B cell (primary cell): Measurements from ENCODE around the gene NUCB1. TPM values are rescaled to one million over a fixed set of nuclear protein-coding genes. Genes with fewer than 3 reads are reported as not detected.

Source experiments
- ATAC-seq: fragments of 200-7000 bp; cut with Tn5 transposase; one replicate; pipeline ENCODE4 v1.10.0; 2021; ENCODE audit warnings: low read depth, mild to moderate bottlenecking, moderate number of reproducible peaks, moderate library complexity
- CTCF ChIA-PET: fragments of 350-600 bp; sonication (Branson Sonifier 250); formaldehyde crosslinking; loops from one replicate; lab custom pipeline; 2021; ENCODE audit warnings: antibody characterized with exemption, inconsistent platforms; lab: Charles Lee
- POLR2A ChIA-PET: fragments of 350-600 bp; sonication (Branson Sonifier 250); formaldehyde crosslinking; loops from one replicate; lab custom pipeline; 2021; ENCODE audit warnings: antibody characterized with exemption; lab: Charles Lee
- DNase-seq: peaks from one replicate; pipeline ENCODE4 v3.0.0; 2013
- H2AFZ ChIP-seq: 2 replicates; pipeline ENCODE4 v1.6.1; 2012; ENCODE audit warnings: mild to moderate bottlenecking, low read depth, low read length; ENCODE audit not compliant: insufficient read depth, poor library complexity, severe bottlenecking
- H3K27ac ChIP-seq, 2 donors: 1 replicate in 1 of 2; 2 replicates in 1 of 2; pipeline ENCODE4 v1.5.1; 2012 to 2013; ENCODE audit warnings: low read length in 2 of 2, mild to moderate bottlenecking in 2 of 2, moderate library complexity in 1 of 2
- H3K27me3 ChIP-seq, 4 experiments: fragments of 200-600 bp in 1 of 4; sonication (generic) in 1 of 4; replicated peaks in 1 of 4; 1 replicate in 2 of 4; 2 replicates in 2 of 4; pipeline versions ENCODE4 v1.6.1 to v1.7.0; 2013 to 2016; ENCODE audit warnings: low read length in 3 of 4, mild to moderate bottlenecking in 2 of 4, mixed read lengths in 1 of 4, moderate library complexity in 1 of 4; ENCODE audit not compliant: insufficient read depth in 4 of 4, control insufficient read depth in 3 of 4; ENCODE audit errors: control extremely low read depth in 1 of 4
- H3K36me3 ChIP-seq, 2 experiments: replicated peaks in 1 of 2; 1 replicate in 1 of 2; 2 replicates in 1 of 2; pipeline versions ENCODE4 v1.6.1 to v1.7.1; 2013; ENCODE audit warnings: low read length in 1 of 2; ENCODE audit not compliant: insufficient read depth in 2 of 2, control insufficient read depth in 1 of 2; ENCODE audit errors: control extremely low read depth in 1 of 2, extremely low read depth in 1 of 2
- H3K4me1 ChIP-seq, 2 donors: fragments of 200-600 bp in 1 of 2; sonication (generic) in 1 of 2; 1 replicate in 1 of 2; 2 replicates in 1 of 2; pipeline versions ENCODE4 v1.5.1 to v1.6.1; 2013 to 2017; ENCODE audit warnings: low read length in 2 of 2; ENCODE audit not compliant: control insufficient read depth in 2 of 2, insufficient read depth in 2 of 2
- H3K4me2 ChIP-seq: replicated peaks from 2 replicates; pipeline ENCODE3; 2012; ENCODE audit warnings: mild to moderate bottlenecking, low read depth, low read length; ENCODE audit not compliant: poor library complexity, severe bottlenecking
- H3K4me3 ChIP-seq, 5 experiments: fragments of 200-600 bp in 1 of 5; sonication (generic) in 1 of 5; 1 replicate in 3 of 5; 2 replicates in 2 of 5; pipeline versions ENCODE4 v1.5.1 to v1.7.0; 2011 to 2016; ENCODE audit warnings: low read length in 4 of 5, mild to moderate bottlenecking in 4 of 5, low read depth in 2 of 5, control low read depth in 1 of 5, moderate library complexity in 1 of 5; ENCODE audit not compliant: insufficient read depth in 1 of 5; ENCODE audit errors: control extremely low read depth in 1 of 5, extremely low read depth in 1 of 5
- H3K79me2 ChIP-seq: fragments of 200-600 bp; sonication (generic); one replicate; pipeline ENCODE4 v1.6.0; 2016; ENCODE audit warnings: low read length; ENCODE audit not compliant: control insufficient read depth, insufficient read depth
- H3K9ac ChIP-seq: fragments of 200-600 bp; sonication (generic); 2 replicates; pipeline ENCODE4 v1.6.1; 2017; ENCODE audit warnings: mild to moderate bottlenecking, low read length, moderate library complexity
- H3K9me3 ChIP-seq, 3 donors: one replicate each; pipeline versions ENCODE4 v1.6.1 to v1.7.1; 2013; ENCODE audit warnings: low read length in 2 of 3; ENCODE audit not compliant: control insufficient read depth in 2 of 3, insufficient read depth in 1 of 3; ENCODE audit errors: control extremely low read depth in 1 of 3
- H4K20me1 ChIP-seq: 2 replicates; pipeline ENCODE4 v1.6.0; 2012; ENCODE audit warnings: mild to moderate bottlenecking, low read length; ENCODE audit not compliant: insufficient read depth, control insufficient read depth, poor library complexity, severe bottlenecking
- H3K27ac Mint-ChIP-seq: one replicate; pipeline ENCODE4 v1.8.0; 2021; ENCODE audit warnings: mixed read lengths
- H3K27me3 Mint-ChIP-seq: one replicate; pipeline ENCODE4 v1.8.0; 2021; ENCODE audit warnings: mixed read lengths
- H3K4me1 Mint-ChIP-seq: one replicate; pipeline ENCODE4 v1.8.0; 2021; ENCODE audit warnings: mixed read lengths
- H3K4me3 Mint-ChIP-seq: one replicate; pipeline ENCODE4 v1.8.0; 2021; ENCODE audit warnings: mixed read lengths
- H3K9me3 Mint-ChIP-seq: one replicate; pipeline ENCODE4 v1.8.0; 2022; ENCODE audit warnings: mixed read lengths; ENCODE audit not compliant: insufficient read depth
- CTCF ChIP-seq: fragments of 200-600 bp; IDR thresholded peaks from one replicate; pipeline ENCODE4 v1.8.0; 2022; ENCODE audit warnings: antibody characterized with exemption, mild to moderate bottlenecking
- EZH2 ChIP-seq: IDR thresholded peaks from 2 replicates; pipeline ENCODE4 v1.6.1; 2012; ENCODE audit warnings: borderline replicate concordance, low read depth, mild to moderate bottlenecking, moderate library complexity, low read length; ENCODE audit not compliant: insufficient read depth, poor library complexity, severe bottlenecking
- WGBS: methylation state at CpG from one replicate; pipeline ENCODE4 v1.1.5; 2013; ENCODE audit warnings: missing lambda C conversion rate; ENCODE audit not compliant: insufficient coverage; 5-methylcytosine and 5-hydroxymethylcytosine counted together
- intact Hi-C: fragments of 100-400 bp; cut with micrococcal nuclease; formaldehyde crosslinking; loops from one replicate; pipeline ENCODE4 v1.10.0; 2022
- polyA plus RNA-seq: library from polyadenylated mRNA; depleted of rRNA; stranded (reverse); fragments of >200 nt; gene quantifications from 2 replicates; pipeline ENCODE4 v1.2.3, GENCODE V29; 2012
- total RNA-seq, 2 donors: library from RNA; stranded (reverse); fragments of 120-200 nt in 1 of 2; gene quantifications; 1 replicate in 1 of 2; 2 replicates in 1 of 2; pipeline versions ENCODE4 v1.2.3 to v1.2.4, GENCODE V29; 2013 to 2022

The NUCB1 gene
- total and polyA plus RNA-seq, 2 donors (not counting 1 experiment from before 2014, with no cell fraction given): 118 to 134 TPM

- Histone ChIP-seq H3K36me3 (no peaks in the 10 kb centered on the region), H3K27ac (no peak overlapping the region), H3K9ac (no peak overlapping the region), H3K79me2 (no peaks in the 10 kb centered on the region), H4K20me1 (no peaks in the 10 kb centered on the region), H3K4me2 (no peak overlapping the region), H3K4me1 (no peaks in the 10 kb centered on the region), H3K9me3 (peaks cover 0 to 19% (median 11%) of the 10 kb centered on the region in 3 donors), H2AFZ (no peak overlapping the region), H3K4me3 (no peak overlapping the region), H3K27me3 (no peaks in the 10 kb centered on the region)
- TF ChIP-seq EZH2 (no peak), CTCF (no peak)
- no peaks in the 10 kb centered on the region for H3K4me1 Mint-ChIP-seq
- ChIA-PET CTCF (no interaction called here), POLR2A (no interaction called here)
- peaks cover 9% of the 10 kb centered on the region for H3K9me3 Mint-ChIP-seq
- no peaks in the 10 kb centered on the region for H3K27me3 Mint-ChIP-seq
- H3K4me3 Mint-ChIP-seq: no peak overlapping the region
- DNase-seq: no peak
- WGBS: 99% methylated on average over 7 of the region's 9 CpGs
- ATAC-seq: no peak
- intact Hi-C loops: no loop called here
- H3K27ac Mint-ChIP-seq: no peak overlapping the region
Measured at GRCh38 chr19:48946463-48947257, 46.5 kb downstream of the NUCB1 start.

GRCh38 chr19:48947258-48947542 is 47.1 kb downstream of the NUCB1 start:
- no peaks in the 10 kb centered on the region for H3K27me3 ChIP-seq
- H3K9ac ChIP-seq: no peak overlapping the region
- H3K4me1 ChIP-seq: no peaks in the 10 kb centered on the region
- ATAC-seq (no peak), DNase-seq (no peak)
- no peak overlapping the region for H3K27ac Mint-ChIP-seq
- H3K4me3 ChIP-seq: no peak overlapping the region
- ChIA-PET CTCF (no interaction called here), POLR2A (no interaction called here)
- H3K4me2 ChIP-seq: no peak overlapping the region
- peaks cover 0 to 19% (median 11%) of the 10 kb centered on the region in 3 donors for H3K9me3 ChIP-seq
- H3K27ac ChIP-seq: no peak overlapping the region
- intact Hi-C loops: no loop called here
- H3K27me3 Mint-ChIP-seq: no peaks in the 10 kb centered on the region
- H4K20me1 ChIP-seq: no peaks in the 10 kb centered on the region
- no peaks in the 10 kb centered on the region for H3K79me2 ChIP-seq
- H3K9me3 Mint-ChIP-seq: peaks cover 9% of the 10 kb centered on the region
- no peak overlapping the region for H3K4me3 Mint-ChIP-seq
- 97% methylated on average over 3 of the region's 3 CpGs for WGBS
- no peak for TF ChIP-seq EZH2
- no peak for TF ChIP-seq CTCF
- no peak overlapping the region for H2AFZ ChIP-seq
- no peaks in the 10 kb centered on the region for H3K4me1 Mint-ChIP-seq
- no peaks in the 10 kb centered on the region for H3K36me3 ChIP-seq
